Activated T-cell treated with anti-CD3 and anti-CD28 coated beads, Interleukin-2, amount 50 U/mL, for 24 hours (primary cell): ENCODE data around the gene MSLN.

Source experiments
- DNase-seq: peaks from one replicate; pipeline ENCODE4 v3.0.0-alpha.2; 2020
- H3K27ac Mint-ChIP-seq: 2 replicates; pipeline ENCODE4 v1.8.0; 2020; ENCODE audit warnings: mild to moderate bottlenecking, mixed read lengths
- H3K27me3 Mint-ChIP-seq: 2 replicates; pipeline ENCODE4 v1.8.0; 2020; ENCODE audit warnings: mixed read lengths
- H3K36me3 Mint-ChIP-seq: 2 replicates; pipeline ENCODE4 v1.8.0; 2020; ENCODE audit warnings: low read depth, mixed read lengths
- H3K4me1 Mint-ChIP-seq: 2 replicates; pipeline ENCODE4 v1.8.0; 2020; ENCODE audit warnings: low read depth, mixed read lengths
- H3K4me3 Mint-ChIP-seq: 2 replicates; pipeline ENCODE4 v1.8.0; 2020; ENCODE audit warnings: mild to moderate bottlenecking, moderate library complexity, mixed read lengths
- H3K9me3 Mint-ChIP-seq: 2 replicates; pipeline ENCODE4 v1.8.0; 2020; ENCODE audit warnings: mixed read lengths

Gene MSLN

DNA sequence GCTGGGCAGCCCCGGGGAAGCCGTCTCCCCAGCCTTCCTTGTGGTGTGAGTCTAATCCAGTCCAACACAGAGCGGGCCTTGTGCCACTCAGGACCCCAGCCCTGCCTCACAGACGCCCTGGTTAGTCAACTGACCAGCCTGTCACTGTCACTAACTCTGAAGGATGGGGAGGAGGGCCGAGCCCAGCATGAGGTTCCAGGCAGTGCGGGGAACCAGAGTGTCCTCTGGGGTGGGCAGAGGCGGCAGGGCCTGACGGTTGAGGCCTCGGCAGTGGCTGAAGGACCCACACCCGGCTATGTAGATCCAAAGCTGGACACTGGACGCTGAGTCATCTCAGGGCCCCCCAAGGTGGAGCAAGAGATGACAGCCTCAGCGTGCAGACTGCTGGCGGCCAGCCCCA lies 19.0 kb downstream of the MSLN start:
- Mint-ChIP-seq H3K27me3 (no peaks in the 10 kb centered on the region), H3K4me1 (no peaks in the 10 kb centered on the region), H3K4me3 (no peak overlapping the region), H3K9me3 (no peaks in the 10 kb centered on the region), H3K27ac (no peak overlapping the region), H3K36me3 (peaks cover under 1% of the 10 kb centered on the region)
- DNase-seq, result no peak

DNA sequence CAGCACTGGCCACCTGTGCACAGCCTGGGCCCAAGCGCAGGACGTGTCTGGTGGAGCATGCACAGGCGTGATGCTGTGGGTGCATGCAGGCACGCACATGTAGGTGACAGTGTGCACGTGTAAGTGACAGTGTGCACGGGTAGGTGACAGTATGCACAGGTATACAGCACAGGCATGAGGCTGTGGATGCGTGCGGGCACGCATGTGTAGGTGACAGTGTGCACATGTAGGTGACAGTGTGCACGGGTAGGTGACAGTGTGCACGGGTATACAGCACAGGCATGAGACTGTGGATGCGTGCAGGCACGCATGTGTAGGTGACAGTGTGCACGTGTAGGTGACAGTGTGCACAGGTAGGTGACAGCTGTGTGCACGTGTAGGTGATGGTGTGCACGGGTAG lies 19.8 kb downstream of the MSLN start:
- DNase-seq, result no peak
- Mint-ChIP-seq H3K4me1 (no peaks in the 10 kb centered on the region), H3K36me3 (peaks cover 7% of the 10 kb centered on the region), H3K27me3 (no peaks in the 10 kb centered on the region), H3K9me3 (no peaks in the 10 kb centered on the region), H3K4me3 (no peak overlapping the region), H3K27ac (no peak overlapping the region)

DNA sequence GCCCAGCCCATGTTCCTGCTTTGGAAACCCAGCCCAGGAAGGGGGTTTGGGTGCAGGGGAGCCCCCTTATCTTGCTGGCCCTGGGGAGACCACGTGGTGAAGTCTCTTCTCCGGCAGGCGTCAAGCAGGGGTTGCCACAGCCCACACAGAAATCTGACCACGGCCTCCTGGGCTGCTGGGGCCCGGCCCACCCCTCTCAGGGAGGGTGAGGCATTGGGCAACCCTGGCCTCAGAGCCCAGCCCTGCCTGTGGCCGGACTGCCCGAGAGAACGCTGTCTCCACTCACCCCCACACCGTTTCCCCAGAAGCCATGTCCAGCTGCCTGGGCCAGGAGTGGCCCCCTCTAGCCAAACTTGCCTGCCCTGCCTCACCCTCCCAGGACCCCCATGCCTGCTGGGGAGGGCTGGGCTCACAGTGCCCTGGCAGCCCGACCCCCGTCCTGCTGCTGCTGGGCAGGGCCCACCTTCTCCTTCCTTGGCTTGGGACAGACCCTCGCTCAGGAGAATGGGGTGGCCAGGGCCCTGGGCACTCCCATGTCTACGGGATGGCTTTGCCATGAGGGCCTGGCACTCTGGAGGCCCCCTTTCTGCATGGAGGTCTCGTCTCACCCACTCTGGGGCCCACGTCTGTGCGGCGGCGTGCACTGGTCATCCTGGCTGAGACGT lies 20.9 kb downstream of the MSLN start:
- Mint-ChIP-seq H3K4me3 (no peak overlapping the region), H3K27ac (no peak overlapping the region), H3K4me1 (peaks cover 4% of the 10 kb centered on the region), H3K36me3 (peaks cover 16% of the 10 kb centered on the region), H3K27me3 (no peaks in the 10 kb centered on the region), H3K9me3 (no peaks in the 10 kb centered on the region)
- DNase-seq, result no peak

DNA sequence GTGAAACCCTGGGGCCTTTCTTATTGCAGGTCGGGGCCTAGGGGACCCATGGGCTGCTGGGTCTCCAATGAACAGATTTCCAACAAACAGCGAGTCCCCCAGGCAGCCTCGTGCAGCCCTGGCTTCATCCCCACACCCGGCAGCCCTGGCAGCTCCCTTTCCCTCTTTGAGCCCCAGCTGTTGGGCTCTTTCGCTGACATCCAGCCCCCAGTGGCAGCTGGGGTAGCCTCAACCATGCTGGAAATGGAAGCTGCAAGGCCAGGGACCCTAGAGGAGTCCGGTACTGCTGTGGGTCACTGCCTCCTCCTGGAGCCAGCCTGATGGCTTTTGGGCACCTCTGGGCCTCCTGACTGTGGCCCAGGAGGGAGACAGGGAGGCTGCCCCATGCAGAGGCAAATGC lies 21.7 kb downstream of the MSLN start:
- DNase-seq, result no peak
- no peak overlapping the region for H3K27ac Mint-ChIP-seq
- H3K27me3 Mint-ChIP-seq, result no peaks in the 10 kb centered on the region
- H3K4me1 Mint-ChIP-seq, result peaks cover 9% of the 10 kb centered on the region
- H3K4me3 Mint-ChIP-seq, result no peak overlapping the region
- H3K9me3 Mint-ChIP-seq, result no peaks in the 10 kb centered on the region
- peaks cover 21% of the 10 kb centered on the region for H3K36me3 Mint-ChIP-seq

DNA sequence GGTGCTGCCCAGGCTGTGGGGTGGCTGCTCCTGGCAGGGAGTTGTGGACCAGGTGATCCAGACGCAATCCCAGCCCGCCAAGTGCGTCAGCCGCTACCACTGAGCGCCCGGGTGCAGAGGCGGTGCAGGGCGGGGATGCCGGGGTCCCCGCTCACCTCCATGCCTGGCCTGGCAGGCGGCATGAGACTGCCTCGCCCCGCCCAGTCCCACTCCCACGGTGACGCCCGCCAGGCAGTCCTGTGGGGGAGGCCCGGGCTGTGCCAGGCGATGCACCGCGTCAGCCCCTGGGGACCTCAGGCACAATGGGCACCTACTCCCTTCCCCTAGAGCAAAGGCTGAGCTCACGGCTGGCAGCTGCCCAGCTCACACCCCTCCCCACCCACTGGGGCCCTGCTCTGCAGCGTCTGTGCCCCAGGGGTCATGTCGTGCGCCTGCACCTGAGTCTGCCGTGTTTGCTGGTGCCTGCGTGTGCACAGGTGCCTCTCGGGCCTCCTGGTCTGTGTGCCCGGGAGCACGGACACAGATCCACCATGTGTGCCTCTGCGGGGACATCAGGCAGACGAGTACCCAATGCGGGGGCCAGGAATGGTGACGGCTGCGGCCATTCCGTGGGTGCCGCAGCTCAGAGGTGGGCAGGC lies 22.4 kb downstream of the MSLN start:
- H3K36me3 Mint-ChIP-seq, result peaks cover 26% of the 10 kb centered on the region
- no peak overlapping the region for H3K27ac Mint-ChIP-seq
- H3K4me3 Mint-ChIP-seq, result no peak overlapping the region
- H3K9me3 Mint-ChIP-seq, result no peaks in the 10 kb centered on the region
- no peaks in the 10 kb centered on the region for H3K27me3 Mint-ChIP-seq
- no peak for DNase-seq
- H3K4me1 Mint-ChIP-seq, result peaks cover 11% of the 10 kb centered on the region

DNA sequence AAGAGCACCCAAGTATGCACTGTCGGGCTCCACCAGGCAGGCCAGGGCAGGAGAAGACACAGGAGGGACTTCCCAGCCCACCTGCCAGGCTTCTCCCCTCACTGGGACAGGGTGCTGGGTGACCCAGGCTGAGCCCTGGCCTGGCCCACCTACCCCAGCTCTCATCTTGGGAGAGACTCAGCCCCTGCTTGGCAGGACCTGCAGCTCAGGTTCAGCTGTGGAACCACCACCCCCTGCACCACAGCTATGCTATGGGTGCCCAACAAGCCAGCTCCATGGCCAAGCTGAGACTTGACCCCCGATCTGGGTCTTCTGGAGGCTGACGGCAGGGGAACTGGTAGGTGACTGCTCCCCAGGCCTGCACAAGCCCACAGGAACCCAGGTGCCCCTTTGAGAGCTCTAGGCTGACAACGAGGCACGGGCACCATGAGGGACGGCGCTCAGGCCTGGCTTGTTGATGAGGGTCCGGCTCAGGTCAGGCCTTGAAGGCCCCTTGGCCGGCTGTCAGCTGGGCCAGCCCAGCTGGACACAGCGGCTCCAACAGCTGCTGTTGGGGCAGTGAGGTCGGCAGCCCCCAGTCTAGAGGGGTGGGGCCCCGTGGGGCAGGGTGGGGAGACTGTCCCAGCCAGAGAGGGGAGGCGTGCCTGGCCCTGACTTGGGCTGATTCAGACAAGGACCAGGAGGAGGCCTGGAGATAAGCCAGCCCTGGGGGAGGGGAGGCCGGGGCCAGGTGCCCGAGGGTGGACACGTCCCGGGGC lies 23.0 kb downstream of the MSLN start:
- no peak overlapping the region for H3K27ac Mint-ChIP-seq
- H3K4me1 Mint-ChIP-seq, result peaks cover 11% of the 10 kb centered on the region
- DNase-seq, result no peak
- H3K27me3 Mint-ChIP-seq, result no peaks in the 10 kb centered on the region
- no peak overlapping the region for H3K4me3 Mint-ChIP-seq
- no peaks in the 10 kb centered on the region for H3K9me3 Mint-ChIP-seq
- H3K36me3 Mint-ChIP-seq, result peaks cover 27% of the 10 kb centered on the region

DNA sequence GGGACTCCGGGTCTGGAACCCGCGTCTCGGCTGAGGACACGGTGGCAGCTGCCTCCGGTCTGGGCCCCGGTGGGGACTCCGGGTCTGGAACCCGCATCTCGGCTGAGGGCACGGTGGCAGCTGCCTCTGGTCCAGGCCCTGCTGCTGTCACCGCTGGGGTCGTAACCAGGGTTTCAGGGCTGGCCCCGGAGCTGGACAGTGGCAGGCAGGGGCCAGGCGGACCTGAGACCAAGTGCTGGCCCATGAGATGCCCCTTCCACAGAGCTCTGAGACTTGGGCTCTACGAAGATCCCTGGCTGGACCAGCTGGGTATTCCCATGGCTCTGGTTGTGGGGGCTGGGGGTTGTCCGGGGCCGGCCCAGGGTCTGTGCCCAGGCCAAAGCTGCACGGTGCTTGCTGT lies 23.9 kb downstream of the MSLN start:
- no peaks in the 10 kb centered on the region for H3K9me3 Mint-ChIP-seq
- peaks cover 27% of the 10 kb centered on the region for H3K36me3 Mint-ChIP-seq
- no peak for DNase-seq
- peaks cover 11% of the 10 kb centered on the region for H3K4me1 Mint-ChIP-seq
- H3K27me3 Mint-ChIP-seq, result no peaks in the 10 kb centered on the region
- no peak overlapping the region for H3K27ac Mint-ChIP-seq
- H3K4me3 Mint-ChIP-seq, result no peak overlapping the region

DNA sequence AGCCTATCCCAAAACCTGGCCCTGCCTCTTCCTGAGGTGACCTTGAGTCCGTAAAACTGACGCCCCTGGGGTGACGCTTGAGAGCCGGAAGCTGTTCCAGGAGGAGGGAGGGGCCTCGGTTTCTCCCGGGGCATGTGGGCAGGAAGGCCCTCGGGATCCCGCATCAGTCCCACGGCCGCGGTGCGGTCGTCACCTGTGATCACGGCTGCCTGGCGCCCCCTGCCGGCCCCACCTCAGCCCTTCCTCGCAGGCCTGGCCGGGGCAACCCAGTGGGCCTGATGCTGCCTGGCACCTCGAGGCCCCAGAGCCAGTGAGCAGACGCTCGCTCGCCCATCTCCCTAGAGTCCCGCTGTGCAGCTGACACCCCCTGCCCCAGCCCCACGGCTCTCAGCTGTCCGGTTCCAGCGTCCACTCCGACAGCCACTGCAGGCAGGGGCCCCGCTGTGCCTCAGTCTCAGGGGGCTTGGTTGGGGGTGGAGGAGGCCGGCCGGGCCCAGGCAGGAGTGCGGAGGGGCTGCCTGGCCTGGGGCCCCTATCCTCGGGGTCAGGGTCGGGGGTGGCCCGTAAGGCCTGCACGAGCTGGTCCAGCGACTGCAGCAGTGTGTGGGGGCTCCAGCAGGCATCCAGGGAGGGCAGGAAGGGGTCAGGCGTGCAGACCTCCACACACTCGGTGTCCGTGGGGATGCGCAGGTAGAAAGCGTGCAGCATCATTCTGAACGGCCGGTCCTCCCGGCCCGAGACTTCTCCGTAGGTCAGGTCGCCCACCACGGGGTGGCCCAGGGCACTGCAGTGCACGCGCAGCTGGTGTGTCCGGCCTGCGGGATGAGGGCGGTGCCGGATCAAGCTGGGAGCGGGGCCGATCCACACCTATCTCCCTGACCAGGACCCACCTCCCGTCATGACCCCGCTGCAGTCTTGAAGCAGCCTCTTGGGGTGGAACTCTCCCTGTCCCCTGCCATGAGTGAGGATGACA lies 25.3 kb downstream of the MSLN start:
- no peaks in the 10 kb centered on the region for H3K27me3 Mint-ChIP-seq
- peaks cover 13% of the 10 kb centered on the region for H3K4me1 Mint-ChIP-seq
- peak overlapping the region; percentile 93 for H3K4me3 Mint-ChIP-seq
- H3K36me3 Mint-ChIP-seq, result peaks cover 38% of the 10 kb centered on the region
- peak; percentile 85 for DNase-seq
- no peaks in the 10 kb centered on the region for H3K9me3 Mint-ChIP-seq
- peak overlapping the region; percentile 37 for H3K27ac Mint-ChIP-seq

DNA sequence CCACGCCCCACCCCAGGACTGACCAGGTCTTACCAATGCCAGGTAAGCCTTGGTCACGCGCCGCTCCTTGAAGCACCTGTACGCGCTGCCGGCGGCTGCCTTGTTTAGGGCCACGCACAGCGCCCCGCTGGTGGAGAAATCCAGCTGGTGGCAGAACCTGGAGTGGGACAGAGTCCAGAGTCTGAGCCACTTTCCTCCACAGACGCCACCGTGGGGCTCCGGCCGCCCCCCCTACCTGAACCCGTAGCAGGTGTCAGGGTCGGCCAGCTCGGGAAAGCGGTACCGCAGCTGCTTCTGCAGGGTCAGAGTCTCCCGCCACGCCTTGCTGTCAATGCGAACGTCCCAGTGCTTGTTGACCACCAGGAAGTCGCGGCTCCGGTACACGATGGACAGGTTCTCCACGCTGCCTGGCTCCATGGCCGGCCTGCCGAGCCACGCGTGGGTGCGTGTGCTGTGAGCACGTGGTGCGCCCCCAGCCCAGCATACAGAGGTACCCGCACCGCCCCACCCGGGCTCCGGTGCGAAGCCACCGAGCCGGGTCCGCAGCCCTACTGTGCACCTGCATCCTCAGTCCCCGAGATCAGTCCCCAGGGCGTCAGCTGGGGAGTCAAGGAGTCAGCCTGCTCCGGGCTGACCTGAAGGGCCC lies 26.9 kb downstream of the MSLN start:
- peaks cover 51% of the 10 kb centered on the region for H3K36me3 Mint-ChIP-seq
- H3K4me1 Mint-ChIP-seq, result peaks cover 18% of the 10 kb centered on the region
- no peaks in the 10 kb centered on the region for H3K9me3 Mint-ChIP-seq
- peak overlapping the region; percentile 93 for H3K4me3 Mint-ChIP-seq
- DNase-seq, result no peak
- peak overlapping the region; percentile 90 for H3K27ac Mint-ChIP-seq
- no peaks in the 10 kb centered on the region for H3K27me3 Mint-ChIP-seq

DNA sequence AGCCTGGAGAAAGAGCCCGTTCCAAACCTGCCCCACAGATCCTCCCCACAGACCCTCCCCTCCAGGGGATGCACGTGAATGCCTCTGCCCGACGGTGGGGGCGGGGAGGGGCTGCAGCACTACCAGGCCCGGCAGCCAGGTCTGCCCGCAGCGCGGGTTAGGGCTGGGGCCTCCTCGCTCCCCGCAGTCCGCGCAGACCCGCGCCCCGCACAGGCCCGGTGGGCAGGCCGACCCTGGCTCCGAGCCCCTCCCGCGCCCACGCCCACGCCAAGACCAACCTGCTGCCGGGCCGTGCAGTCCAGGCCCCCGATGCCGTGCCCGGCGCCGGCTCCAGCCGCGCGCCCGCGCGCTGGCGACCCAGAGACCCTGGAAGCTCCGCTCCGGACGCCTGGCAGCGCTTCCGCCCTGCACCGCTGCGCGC lies 27.5 kb downstream of the MSLN start, which contains the start of gene RPUSD1:
Gene RPUSD1, minus strand, starts transcription at position 404 of the 421 bp plus-strand sequence. CDS start 644 bp downstream, outside the sequence.
- H3K36me3 Mint-ChIP-seq, result peaks cover 51% of the 10 kb centered on the region
- no peaks in the 10 kb centered on the region for H3K27me3 Mint-ChIP-seq
- peaks cover 18% of the 10 kb centered on the region for H3K4me1 Mint-ChIP-seq
- H3K9me3 Mint-ChIP-seq, result no peaks in the 10 kb centered on the region
- H3K27ac Mint-ChIP-seq, result peak within 1 kb of the TSS; percentile 90
- peak within 1 kb of the TSS; percentile 93 for H3K4me3 Mint-ChIP-seq
- no peak for DNase-seq

DNA sequence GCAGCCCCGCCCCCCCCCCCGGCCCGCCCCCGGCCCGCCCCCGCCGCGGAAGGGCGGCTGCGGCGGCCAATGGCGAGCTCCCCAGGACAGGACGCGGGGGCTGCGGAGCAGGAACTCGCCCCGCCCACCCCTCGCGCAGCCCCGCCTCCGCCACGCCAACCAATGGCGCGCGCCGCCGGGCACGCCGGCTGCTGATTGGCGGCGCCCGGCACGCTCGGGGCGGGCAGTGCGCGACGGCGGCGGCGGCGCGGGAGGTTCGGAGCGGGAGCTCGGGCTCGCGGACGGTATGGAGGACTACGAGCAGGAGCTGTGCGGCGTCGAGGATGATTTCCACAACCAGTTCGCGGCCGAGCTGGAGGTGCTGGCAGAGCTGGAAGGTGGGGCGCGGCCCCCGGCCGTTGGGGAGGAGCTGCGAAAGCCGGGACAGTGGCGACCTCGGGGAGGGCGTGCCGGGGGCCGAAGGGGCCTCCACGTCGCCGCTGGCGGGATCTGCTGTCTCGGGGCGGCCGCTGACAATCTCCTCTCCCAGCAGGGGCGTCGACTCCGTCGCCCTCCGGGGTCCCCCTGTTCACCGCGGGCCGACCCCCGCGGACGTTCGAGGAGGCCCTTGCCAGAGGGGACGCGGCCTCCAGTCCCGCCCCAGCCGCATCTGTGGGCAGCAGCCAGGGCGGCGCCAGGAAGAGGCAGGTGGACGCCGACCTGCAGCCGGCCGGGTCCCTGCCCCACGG lies 28.0 kb downstream of the MSLN start, which contains the start of gene CHTF18:
Gene CHTF18, plus strand, starts transcription at position 222 of the 728 bp plus-strand sequence. Its CDS starts 65 bp downstream, at position 287.
- peaks cover 18% of the 10 kb centered on the region for H3K4me1 Mint-ChIP-seq
- peak; percentile 96 for DNase-seq
- peak within 1 kb of the TSS; percentile 90 for H3K27ac Mint-ChIP-seq
- H3K9me3 Mint-ChIP-seq, result no peaks in the 10 kb centered on the region
- H3K27me3 Mint-ChIP-seq, result no peaks in the 10 kb centered on the region
- peak within 1 kb of the TSS; percentile 93 for H3K4me3 Mint-ChIP-seq
- H3K36me3 Mint-ChIP-seq, result peaks cover 56% of the 10 kb centered on the region

DNA sequence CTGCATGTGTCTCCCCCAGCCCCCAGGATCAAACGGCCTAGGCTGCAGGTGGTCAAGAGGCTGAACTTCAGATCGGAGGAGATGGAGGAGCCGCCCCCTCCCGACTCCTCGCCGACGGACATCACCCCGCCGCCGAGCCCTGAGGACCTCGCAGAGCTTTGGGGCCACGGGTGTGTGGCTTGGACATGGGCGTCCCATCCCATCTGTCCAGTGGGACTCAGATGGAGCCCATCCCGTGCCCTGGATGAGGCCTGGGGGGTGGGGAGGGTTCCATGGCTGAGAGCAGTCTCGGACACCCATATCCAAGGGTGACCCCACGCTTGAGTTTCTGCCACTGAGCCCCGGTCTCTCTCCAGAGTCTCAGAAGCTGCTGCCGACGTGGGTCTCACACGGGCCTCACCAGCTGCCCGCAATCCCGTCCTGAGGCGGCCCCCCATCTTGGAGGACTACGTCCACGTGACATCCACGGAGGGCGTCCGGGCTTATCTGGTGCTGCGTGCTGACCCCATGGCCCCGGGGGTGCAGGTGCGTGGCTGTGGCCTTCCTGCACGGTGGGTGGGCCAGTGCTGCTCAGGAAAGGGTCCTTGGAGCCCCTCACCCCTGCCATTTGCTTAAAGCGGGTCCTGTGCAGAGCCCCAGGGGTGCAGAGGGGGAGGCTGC lies 28.8 kb downstream of the MSLN start:
- Mint-ChIP-seq H3K9me3 (no peaks in the 10 kb centered on the region), H3K4me3 (peak overlapping the region; percentile 83), H3K36me3 (peaks cover 63% of the 10 kb centered on the region), H3K27me3 (no peaks in the 10 kb centered on the region), H3K27ac (no peak overlapping the region), H3K4me1 (peaks cover 18% of the 10 kb centered on the region)
- no peak for DNase-seq

DNA sequence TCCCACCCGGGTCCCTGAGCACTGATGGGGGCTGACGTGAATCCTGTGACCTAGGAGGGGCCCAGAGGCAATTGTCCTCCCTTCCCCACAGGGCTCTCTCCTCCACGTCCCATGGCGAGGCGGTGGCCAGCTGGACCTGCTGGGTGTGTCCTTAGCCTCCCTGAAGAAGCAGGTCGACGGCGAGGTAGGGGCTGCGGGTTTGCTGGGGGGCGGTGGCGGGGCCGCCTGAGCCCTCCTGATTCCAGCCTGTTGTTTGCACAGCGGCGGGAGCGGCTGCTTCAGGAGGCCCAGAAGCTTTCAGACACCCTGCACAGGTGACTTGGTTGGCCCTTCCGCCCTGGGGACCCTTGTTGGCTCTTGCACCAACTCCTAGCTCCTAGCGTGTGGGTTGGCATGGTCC lies 29.6 kb downstream of the MSLN start:
- H3K4me1 Mint-ChIP-seq, result peaks cover 18% of the 10 kb centered on the region
- DNase-seq, result no peak
- no peaks in the 10 kb centered on the region for H3K27me3 Mint-ChIP-seq
- H3K4me3 Mint-ChIP-seq, result peak overlapping the region; percentile 83
- no peaks in the 10 kb centered on the region for H3K9me3 Mint-ChIP-seq
- peak overlapping the region; percentile 33 for H3K27ac Mint-ChIP-seq
- H3K36me3 Mint-ChIP-seq, result peaks cover 60% of the 10 kb centered on the region
